ENCODE measurements around the gene SSR2. TPM values are rescaled to one million over a fixed set of nuclear protein-coding genes. Genes with fewer than 3 reads are reported as not detected.

The SSR2 gene
- total RNA-seq, 2 experiments from 2014 or later = 147 to 153 TPM

DNA sequence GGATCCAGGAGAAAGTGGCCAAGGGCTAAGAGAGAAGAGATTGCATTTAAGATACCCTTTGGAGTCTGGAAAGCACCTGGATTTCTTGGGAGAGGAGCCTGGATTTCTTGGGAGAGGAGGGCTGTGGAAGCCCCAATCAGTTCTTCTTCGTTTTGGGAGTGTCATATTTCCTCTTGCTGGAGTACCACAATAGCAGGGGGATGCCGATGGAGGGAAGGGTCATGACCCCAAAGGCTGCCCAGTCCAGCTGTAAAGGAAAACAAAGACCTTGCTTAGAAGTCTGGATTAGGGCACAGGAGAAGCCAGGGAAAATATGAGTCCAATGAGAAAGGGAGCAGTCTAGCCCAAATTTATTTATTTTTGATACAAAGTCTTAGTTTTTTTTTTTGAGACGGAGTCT is 11.3 kb downstream of the SSR2 start:
- BruUV-seq (replicated peaks) = no TSS peak
- intact Hi-C loops (cut with micrococcal nuclease; ENCODE audit: unreplicated experiment) = no loop called here
- no peaks in the 10 kb centered on the region for H3K9me2 ChIP-seq (ENCODE audit: insufficient read depth, low read length)
- no peak for DNase-seq (ENCODE audit: low spot score)
- H3K4me3 ChIP-seq (ENCODE audit: low read depth, low read length, poor library complexity, severe bottlenecking) = no peak overlapping the region
- H2AFZ ChIP-seq (ENCODE audit: low read length) = no peak overlapping the region
- H3K36me3 ChIP-seq (ENCODE audit: insufficient read depth, low read length) = peaks cover 65% of the 10 kb centered on the region
- CTCF ChIA-PET (ENCODE audit: unreplicated experiment) = no interaction called here
- TF ChIP-seq EZH2phosphoT487 (IDR thresholded peaks at IDR 0.05; ENCODE audit: borderline replicate concordance, low read depth, low read length) = no peak
- TF ChIP-seq, protein P1, sequence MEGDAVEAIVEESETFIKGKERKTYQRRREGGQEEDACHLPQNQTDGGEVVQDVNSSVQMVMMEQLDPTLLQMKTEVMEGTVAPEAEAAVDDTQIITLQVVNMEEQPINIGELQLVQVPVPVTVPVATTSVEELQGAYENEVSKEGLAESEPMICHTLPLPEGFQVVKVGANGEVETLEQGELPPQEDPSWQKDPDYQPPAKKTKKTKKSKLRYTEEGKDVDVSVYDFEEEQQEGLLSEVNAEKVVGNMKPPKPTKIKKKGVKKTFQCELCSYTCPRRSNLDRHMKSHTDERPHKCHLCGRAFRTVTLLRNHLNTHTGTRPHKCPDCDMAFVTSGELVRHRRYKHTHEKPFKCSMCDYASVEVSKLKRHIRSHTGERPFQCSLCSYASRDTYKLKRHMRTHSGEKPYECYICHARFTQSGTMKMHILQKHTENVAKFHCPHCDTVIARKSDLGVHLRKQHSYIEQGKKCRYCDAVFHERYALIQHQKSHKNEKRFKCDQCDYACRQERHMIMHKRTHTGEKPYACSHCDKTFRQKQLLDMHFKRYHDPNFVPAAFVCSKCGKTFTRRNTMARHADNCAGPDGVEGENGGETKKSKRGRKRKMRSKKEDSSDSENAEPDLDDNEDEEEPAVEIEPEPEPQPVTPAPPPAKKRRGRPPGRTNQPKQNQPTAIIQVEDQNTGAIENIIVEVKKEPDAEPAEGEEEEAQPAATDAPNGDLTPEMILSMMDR (conservative IDR thresholded peaks at IDR 0.05; ENCODE audit: low read length) = no peak
- H3K4me2 ChIP-seq (ENCODE audit: low read length) = no peak overlapping the region
- peaks cover 22% of the 10 kb centered on the region for H3K4me1 ChIP-seq (ENCODE audit: insufficient read depth, low read length, poor library complexity, severe bottlenecking)
- H4K20me1 ChIP-seq (ENCODE audit: insufficient read depth, low read length) = no peaks in the 10 kb centered on the region
- no peak overlapping the region for H3K27ac ChIP-seq (ENCODE audit: low read depth, low read length, poor library complexity, severe bottlenecking)
- H3K9me3 ChIP-seq (ENCODE audit: low read length) = no peaks in the 10 kb centered on the region
- no peaks in the 10 kb centered on the region for H3K79me2 ChIP-seq (ENCODE audit: insufficient read depth, low read depth, low read length)
- POLR2A ChIA-PET = interaction anchor here (0.6 kb wide), 1 partner anchor 565 kb away, joined by 4 read pairs; no protein-coding TSS in a partner anchor

DNA sequence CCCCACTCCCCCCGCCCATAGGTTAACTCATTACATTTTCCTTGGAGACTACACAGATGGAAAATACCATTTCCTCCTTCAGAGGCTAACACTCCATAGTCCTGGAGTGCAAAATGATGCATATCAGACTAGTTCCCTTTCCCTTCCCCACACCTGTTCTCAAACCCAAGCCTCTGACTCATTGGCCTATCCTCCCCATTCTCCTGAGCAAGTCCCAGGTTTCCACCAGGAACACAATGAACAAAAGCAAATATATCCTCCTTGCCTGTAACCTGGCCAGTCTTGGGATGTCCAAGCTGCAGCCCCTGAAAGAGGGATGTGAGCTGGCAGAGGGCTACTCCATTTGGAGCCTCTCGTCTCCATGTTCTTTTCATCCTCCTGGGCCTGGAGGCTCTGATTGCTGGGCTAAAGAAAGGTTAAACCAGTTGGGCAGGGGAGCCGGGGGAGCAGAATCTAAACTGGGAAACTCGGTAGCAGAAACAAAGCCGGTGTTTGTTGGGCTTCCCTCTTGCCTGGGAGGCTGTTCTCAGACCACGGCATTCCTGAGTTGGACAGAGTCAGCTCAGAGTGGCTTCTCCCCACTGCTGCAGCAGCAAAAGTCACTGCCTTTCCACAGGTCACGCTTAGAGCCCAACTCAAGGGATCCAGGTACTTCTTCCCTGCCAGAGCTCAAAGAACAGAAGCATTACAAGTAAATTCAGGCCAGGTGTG is 13.9 kb downstream of the SSR2 start:
- Histone ChIP-seq H3K4me2 (ENCODE audit: low read length) (no peak overlapping the region), H4K20me1 (ENCODE audit: insufficient read depth, low read length) (no peaks in the 10 kb centered on the region), H2AFZ (ENCODE audit: low read length) (no peak overlapping the region), H3K4me3 (ENCODE audit: low read depth, low read length, poor library complexity, severe bottlenecking) (no peak overlapping the region), H3K9me3 (ENCODE audit: low read length) (no peaks in the 10 kb centered on the region), H3K4me1 (ENCODE audit: insufficient read depth, low read length, poor library complexity, severe bottlenecking) (no peaks in the 10 kb centered on the region), H3K36me3 (ENCODE audit: insufficient read depth, low read length) (peaks cover 39% of the 10 kb centered on the region), H3K79me2 (ENCODE audit: insufficient read depth, low read depth, low read length) (no peaks in the 10 kb centered on the region), H3K9me2 (ENCODE audit: insufficient read depth, low read length) (no peaks in the 10 kb centered on the region), H3K27ac (ENCODE audit: low read depth, low read length, poor library complexity, severe bottlenecking) (no peak overlapping the region)
- no peak for TF ChIP-seq EZH2phosphoT487 (IDR thresholded peaks at IDR 0.05; ENCODE audit: borderline replicate concordance, low read depth, low read length)
- TF ChIP-seq, protein P1 (conservative IDR thresholded peaks at IDR 0.05; ENCODE audit: low read length) = no peak
- no TSS peak for BruUV-seq (replicated peaks)
- CTCF ChIA-PET (ENCODE audit: unreplicated experiment) = no interaction called here
- no peak for DNase-seq (ENCODE audit: low spot score)
- intact Hi-C loops (cut with micrococcal nuclease; ENCODE audit: unreplicated experiment) = no loop called here
- POLR2A ChIA-PET = no interaction called here

DNA sequence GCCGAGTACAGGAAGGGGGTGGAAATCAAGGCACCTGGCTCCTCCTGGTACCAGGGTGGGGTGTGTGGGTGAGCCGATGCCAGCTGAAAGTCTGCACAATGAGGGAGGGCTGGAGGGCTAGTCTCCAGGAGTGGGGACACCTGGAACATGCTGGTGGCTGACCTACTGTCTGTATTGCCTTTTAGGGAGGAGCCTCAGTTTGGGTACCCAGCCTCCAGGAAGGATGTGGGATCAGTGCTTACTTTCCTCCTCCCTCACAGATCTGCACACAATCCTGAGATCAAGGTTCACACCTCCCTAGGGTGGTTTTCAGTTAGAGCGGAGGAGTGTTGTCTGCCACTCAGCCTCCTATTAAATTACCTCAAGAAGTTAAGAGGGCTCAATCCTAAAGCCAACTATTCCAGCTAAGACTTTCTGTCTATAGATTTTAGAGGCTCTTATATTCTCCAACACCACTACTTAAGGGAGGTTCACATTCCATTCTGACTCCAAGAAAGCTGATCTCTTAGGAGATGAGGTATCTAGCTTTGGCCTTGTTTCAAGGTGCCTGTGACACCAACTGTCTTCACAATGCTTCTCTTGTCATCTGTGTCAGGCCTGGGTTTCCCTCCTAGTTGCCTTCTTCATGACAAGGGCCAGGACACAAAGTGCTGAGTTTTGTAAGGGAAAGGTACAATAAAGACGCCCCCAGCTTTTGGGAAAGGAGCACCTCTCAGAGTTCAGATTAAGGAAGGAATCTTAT is 15.7 kb downstream of the SSR2 start:
- TF ChIP-seq, protein P1 (conservative IDR thresholded peaks at IDR 0.05; ENCODE audit: low read length) = no peak
- TF ChIP-seq EZH2phosphoT487 (IDR thresholded peaks at IDR 0.05; ENCODE audit: borderline replicate concordance, low read depth, low read length) = no peak
- Histone ChIP-seq H3K4me1 (ENCODE audit: insufficient read depth, low read length, poor library complexity, severe bottlenecking) (no peaks in the 10 kb centered on the region), H3K9me2 (ENCODE audit: insufficient read depth, low read length) (no peaks in the 10 kb centered on the region), H3K36me3 (ENCODE audit: insufficient read depth, low read length) (peaks cover 21% of the 10 kb centered on the region), H4K20me1 (ENCODE audit: insufficient read depth, low read length) (no peaks in the 10 kb centered on the region), H3K9me3 (ENCODE audit: low read length) (no peaks in the 10 kb centered on the region), H3K4me2 (ENCODE audit: low read length) (no peak overlapping the region), H3K27ac (ENCODE audit: low read depth, low read length, poor library complexity, severe bottlenecking) (no peak overlapping the region), H3K79me2 (ENCODE audit: insufficient read depth, low read depth, low read length) (no peaks in the 10 kb centered on the region), H2AFZ (ENCODE audit: low read length) (no peak overlapping the region), H3K4me3 (ENCODE audit: low read depth, low read length, poor library complexity, severe bottlenecking) (no peak overlapping the region)
- ChIA-PET CTCF (ENCODE audit: unreplicated experiment) (no interaction called here), POLR2A (interaction anchor here (0.6 kb wide), 1 partner anchor 118 kb away, joined by 3 read pairs; no protein-coding TSS in a partner anchor)
- intact Hi-C loops (cut with micrococcal nuclease; ENCODE audit: unreplicated experiment) = no loop called here
- DNase-seq (ENCODE audit: low spot score) = no peak
- BruUV-seq (replicated peaks) = no TSS peak

Data from OCI-LY7 (cell line).